Cardiac fibroblast (primary cell): ENCODE measurements around the gene TBC1D10B.

Source experiments
- DNase-seq, 2 donors: peaks; one replicate each; pipeline versions ENCODE4 v3.0.0 to v3.0.0-alpha.2; 2010; ENCODE audit warnings: low read depth in 2 of 2
- H3K4me3 ChIP-seq, 2 donors: replicated peaks in 1 of 2; 1 replicate in 1 of 2; 2 replicates in 1 of 2; pipeline ENCODE4 v1.5.1; 2011; ENCODE audit warnings: low read depth in 2 of 2, low read length in 2 of 2, mild to moderate bottlenecking in 2 of 2, moderate library complexity in 1 of 2
- CTCF ChIP-seq: IDR thresholded peaks from one replicate; pipeline ENCODE4 v1.5.1; 2011; ENCODE audit warnings: low read depth, mild to moderate bottlenecking, low read length, inconsistent platforms

Gene TBC1D10B

GRCh38 chr16:30352488-30353401 is 17.5 kb downstream of the TBC1D10B start:
- no peak for DNase-seq
- no peak overlapping the region for H3K4me3 ChIP-seq

GRCh38 chr16:30351586-30352419 is 18.5 kb downstream of the TBC1D10B start:
- peak; percentile 95 to 97 for DNase-seq
- no peak overlapping the region for H3K4me3 ChIP-seq
- no peak for TF ChIP-seq CTCF

More at GRCh38 chr16:30352488-30353401, 17.5 kb downstream of the TBC1D10B start:
- TF ChIP-seq CTCF, result peak; percentile 22

- no peak overlapping the region for H3K4me3 ChIP-seq
- DNase-seq, result no peak
- no peak for TF ChIP-seq CTCF
Observed at GRCh38 chr16:30351001-30351441, 19.3 kb downstream of the TBC1D10B start.

GRCh38 chr16:30350134-30350871 is 20.0 kb downstream of the TBC1D10B start:
- H3K4me3 ChIP-seq, result no peak overlapping the region
- DNase-seq, result no peak
- no peak for TF ChIP-seq CTCF

- H3K4me3 ChIP-seq, result no peak overlapping the region
- no peak for TF ChIP-seq CTCF
- DNase-seq, result no peak
Observed at GRCh38 chr16:30349675-30350074, 20.6 kb downstream of the TBC1D10B start.

GRCh38 chr16:30348929-30349328 is 21.4 kb downstream of the TBC1D10B start:
- H3K4me3 ChIP-seq, result no peak overlapping the region
- no peak for DNase-seq
- no peak for TF ChIP-seq CTCF
